Neural cell (in vitro differentiated cells): ENCODE results near the gene IDH3G. TPM values are rescaled to one million over a fixed set of nuclear protein-coding genes. Genes with fewer than 3 reads are reported as not detected.

Experiments
- H2AFZ ChIP-seq: fragments of 200-600, 300-800 bp; sonication (generic), shearing (Covaris generic); 2 replicates; pipeline ENCODE4 v1.6.0; 2014; ENCODE audit warnings: low read depth, mild to moderate bottlenecking, antibody characterized with exemption, low read length, moderate library complexity
- H3F3A ChIP-seq: fragments of 200-600 bp; shearing (Covaris generic); 2 replicates; pipeline ENCODE4 v1.6.1; 2016; ENCODE audit warnings: mild to moderate bottlenecking, moderate library complexity, mixed read lengths, antibody characterized with exemption, low read length; ENCODE audit not compliant: insufficient read depth, poor library complexity, severe bottlenecking
- H3K27ac ChIP-seq: fragments of 200-600, 300-800 bp; sonication (generic), shearing (Covaris generic); 2 replicates; pipeline ENCODE4 v1.5.1; 2014; ENCODE audit warnings: mild to moderate bottlenecking, low read length, moderate library complexity
- H3K27me3 ChIP-seq: fragments of 300-800, 200-600 bp; sonication (generic), shearing (Covaris generic); 2 replicates; pipeline ENCODE4 v1.6.0; 2014; ENCODE audit warnings: mild to moderate bottlenecking, low read depth, low read length, moderate library complexity; ENCODE audit not compliant: insufficient read depth
- H3K36me3 ChIP-seq: fragments of 300-800, 200-600 bp; sonication (generic), shearing (Covaris generic); 2 replicates; pipeline ENCODE4 v1.5.1; 2014; ENCODE audit warnings: mild to moderate bottlenecking, antibody characterized with exemption, low read length, moderate library complexity; ENCODE audit not compliant: insufficient read depth
- H3K4me2 ChIP-seq: fragments of 300-800, 200-600 bp; sonication (generic), shearing (Covaris generic); 2 replicates; pipeline ENCODE4 v1.6.0; 2014; ENCODE audit warnings: mild to moderate bottlenecking, low read length
- H3K4me3 ChIP-seq: fragments of 300-800, 200-600 bp; sonication (generic), shearing (Covaris generic); 2 replicates; pipeline ENCODE4 v1.5.1; 2014; ENCODE audit warnings: mild to moderate bottlenecking, low read length, moderate library complexity
- H3K79me2 ChIP-seq: fragments of 200-600 bp; shearing (Covaris generic); replicated peaks from 2 replicates; pipeline ENCODE4 v1.6.0; 2014; ENCODE audit warnings: mild to moderate bottlenecking, low read length, moderate library complexity; ENCODE audit not compliant: insufficient read depth
- H3K9ac ChIP-seq: fragments of 300-800, 200-600 bp; sonication (generic), shearing (Covaris generic); 2 replicates; pipeline ENCODE4 v1.6.1; 2016; ENCODE audit warnings: mild to moderate bottlenecking, low read length, mixed read lengths
- H3K9me2 ChIP-seq: fragments of 200-600 bp; shearing (Covaris generic); 2 replicates; pipeline ENCODE4 v1.6.1; 2016; ENCODE audit warnings: mild to moderate bottlenecking, low read length, mixed read lengths; ENCODE audit not compliant: insufficient read depth
- H3K9me3 ChIP-seq: fragments of 200-600, 300-800 bp; sonication (generic), shearing (Covaris generic); 2 replicates; pipeline ENCODE4 v1.6.1; 2016; ENCODE audit warnings: mild to moderate bottlenecking, mixed run types, low read length, moderate library complexity, mixed read lengths
- H4K20me1 ChIP-seq: fragments of 200-600 bp; shearing (Covaris generic); 2 replicates; pipeline ENCODE4 v1.6.1; 2016; ENCODE audit warnings: mild to moderate bottlenecking, mixed run types; ENCODE audit not compliant: insufficient read depth
- EP300 ChIP-seq: fragments of 450-650 bp; conservative IDR thresholded peaks from 2 replicates; pipeline ENCODE4 v1.6.1; 2014; ENCODE audit warnings: antibody characterized with exemption, mild to moderate bottlenecking, moderate library complexity; ENCODE audit not compliant: poor library complexity, severe bottlenecking
- EZH2 ChIP-seq: fragments of 200-600, 300-800 bp; shearing (Covaris generic), sonication (generic); IDR thresholded peaks from 2 replicates; pipeline ENCODE4 v1.6.1; 2014; ENCODE audit warnings: antibody characterized with exemption, low read length, borderline replicate concordance, mild to moderate bottlenecking; ENCODE audit not compliant: insufficient read depth, poor library complexity, severe bottlenecking
- MXI1 ChIP-seq: fragments of 450-650 bp; conservative IDR thresholded peaks from 2 replicates; pipeline ENCODE4 v1.6.1; 2014; ENCODE audit warnings: antibody characterized with exemption, mild to moderate bottlenecking; ENCODE audit not compliant: poor library complexity, severe bottlenecking
- POLR2AphosphoS5 ChIP-seq: IDR thresholded peaks from 2 replicates; pipeline ENCODE4 v1.6.1; 2012
- RAD21 ChIP-seq: fragments of 450-650 bp; conservative IDR thresholded peaks from 2 replicates; pipeline ENCODE4 v1.6.1; 2014; ENCODE audit warnings: antibody characterized with exemption, mild to moderate bottlenecking, moderate library complexity
- SMC3 ChIP-seq: fragments of 450-650 bp; conservative IDR thresholded peaks from 2 replicates; pipeline ENCODE4 v1.6.1; 2014; ENCODE audit warnings: antibody characterized with exemption, mild to moderate bottlenecking, moderate library complexity; ENCODE audit not compliant: poor library complexity
- TAF1 ChIP-seq: IDR thresholded peaks from 2 replicates; pipeline ENCODE4 v1.6.1; 2012; ENCODE audit warnings: low read depth
- polyA minus RNA-seq: library from RNA; depleted of rRNA, polyadenylated mRNA; stranded (reverse); fragments of >200 nt; gene quantifications from 2 replicates; pipeline ENCODE4 v1.2.3, GENCODE V29; 2014
- polyA plus RNA-seq: library from polyadenylated mRNA; depleted of rRNA; stranded (reverse); fragments of >200 nt; gene quantifications from 2 replicates; pipeline ENCODE4 v1.2.3, GENCODE V29; 2014
- TF ChIP-seq, protein P1 (sequence below): IDR thresholded peaks from 2 replicates; pipeline ENCODE4 v1.6.1; 2012; ENCODE audit warnings: borderline replicate concordance
- TF ChIP-seq, protein P2 (sequence below): fragments of 450-650 bp; IDR thresholded peaks from 2 replicates; pipeline ENCODE4 v1.5.1; 2014; ENCODE audit warnings: antibody characterized with exemption, mild to moderate bottlenecking, moderate library complexity; ENCODE audit not compliant: poor library complexity, severe bottlenecking

The IDH3G gene
- 64.7 and 72.7 TPM in 2 replicates for polyA plus RNA-seq
- polyA minus RNA-seq: 45.1 and 49.7 TPM in 2 replicates

DNA sequence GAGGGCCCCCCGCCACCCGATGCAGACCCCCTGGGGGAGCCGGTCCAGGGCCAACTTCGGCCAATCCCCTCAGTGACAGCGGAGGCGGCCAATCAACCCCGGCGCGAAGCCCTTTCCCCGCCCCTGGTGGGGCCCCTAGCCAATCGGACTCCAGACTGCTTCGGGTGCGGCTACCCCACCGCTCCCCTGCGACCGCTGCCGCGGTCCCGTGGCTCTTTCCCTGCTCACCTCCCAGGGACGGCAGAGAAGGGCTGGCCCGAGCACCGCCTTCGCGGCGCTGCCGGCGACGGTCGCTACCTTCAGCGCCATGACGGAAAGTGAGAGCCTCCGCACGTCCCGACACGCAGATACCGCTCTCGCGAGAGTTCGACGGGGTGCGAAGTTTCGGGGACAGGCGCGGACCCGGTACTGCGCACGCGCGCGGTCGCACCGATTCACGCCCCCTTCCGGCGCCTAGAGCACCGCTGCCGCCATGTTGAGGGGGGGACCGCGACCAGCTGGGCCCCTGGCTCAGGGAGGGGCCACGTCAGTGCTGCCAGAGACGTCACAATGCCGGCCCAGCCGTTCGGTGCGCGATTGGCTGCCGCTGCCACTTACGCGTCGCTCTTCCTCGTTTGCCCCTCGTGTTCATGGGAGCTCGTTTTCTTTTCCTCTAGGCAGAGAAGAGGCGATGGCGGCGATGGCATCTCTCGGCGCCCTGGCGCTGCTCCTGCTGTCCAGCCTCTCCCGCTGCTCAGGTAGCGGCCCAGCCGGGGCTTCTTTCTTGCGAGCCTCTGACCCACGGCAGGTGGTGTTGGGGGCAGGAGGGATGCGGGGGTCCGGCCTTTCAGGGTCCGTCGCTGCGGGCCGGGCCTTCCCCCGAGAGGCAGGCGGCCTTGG, at the start of gene IDH3G, which contains the start of gene SSR4:
Gene IDH3G, minus strand, starts transcription at position 358 of the 879 bp plus-strand sequence. Its CDS starts 49 bp downstream, at position 309.
Gene SSR4, plus strand, starts transcription at position 651 of the 879 bp plus-strand sequence. Its CDS starts 20 bp downstream, at position 671.
- H3K36me3 ChIP-seq: no peaks in the 10 kb centered on the region
- TF ChIP-seq, protein P1, sequence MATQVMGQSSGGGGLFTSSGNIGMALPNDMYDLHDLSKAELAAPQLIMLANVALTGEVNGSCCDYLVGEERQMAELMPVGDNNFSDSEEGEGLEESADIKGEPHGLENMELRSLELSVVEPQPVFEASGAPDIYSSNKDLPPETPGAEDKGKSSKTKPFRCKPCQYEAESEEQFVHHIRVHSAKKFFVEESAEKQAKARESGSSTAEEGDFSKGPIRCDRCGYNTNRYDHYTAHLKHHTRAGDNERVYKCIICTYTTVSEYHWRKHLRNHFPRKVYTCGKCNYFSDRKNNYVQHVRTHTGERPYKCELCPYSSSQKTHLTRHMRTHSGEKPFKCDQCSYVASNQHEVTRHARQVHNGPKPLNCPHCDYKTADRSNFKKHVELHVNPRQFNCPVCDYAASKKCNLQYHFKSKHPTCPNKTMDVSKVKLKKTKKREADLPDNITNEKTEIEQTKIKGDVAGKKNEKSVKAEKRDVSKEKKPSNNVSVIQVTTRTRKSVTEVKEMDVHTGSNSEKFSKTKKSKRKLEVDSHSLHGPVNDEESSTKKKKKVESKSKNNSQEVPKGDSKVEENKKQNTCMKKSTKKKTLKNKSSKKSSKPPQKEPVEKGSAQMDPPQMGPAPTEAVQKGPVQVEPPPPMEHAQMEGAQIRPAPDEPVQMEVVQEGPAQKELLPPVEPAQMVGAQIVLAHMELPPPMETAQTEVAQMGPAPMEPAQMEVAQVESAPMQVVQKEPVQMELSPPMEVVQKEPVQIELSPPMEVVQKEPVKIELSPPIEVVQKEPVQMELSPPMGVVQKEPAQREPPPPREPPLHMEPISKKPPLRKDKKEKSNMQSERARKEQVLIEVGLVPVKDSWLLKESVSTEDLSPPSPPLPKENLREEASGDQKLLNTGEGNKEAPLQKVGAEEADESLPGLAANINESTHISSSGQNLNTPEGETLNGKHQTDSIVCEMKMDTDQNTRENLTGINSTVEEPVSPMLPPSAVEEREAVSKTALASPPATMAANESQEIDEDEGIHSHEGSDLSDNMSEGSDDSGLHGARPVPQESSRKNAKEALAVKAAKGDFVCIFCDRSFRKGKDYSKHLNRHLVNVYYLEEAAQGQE: peak; percentile 65
- TF ChIP-seq, protein P2, sequence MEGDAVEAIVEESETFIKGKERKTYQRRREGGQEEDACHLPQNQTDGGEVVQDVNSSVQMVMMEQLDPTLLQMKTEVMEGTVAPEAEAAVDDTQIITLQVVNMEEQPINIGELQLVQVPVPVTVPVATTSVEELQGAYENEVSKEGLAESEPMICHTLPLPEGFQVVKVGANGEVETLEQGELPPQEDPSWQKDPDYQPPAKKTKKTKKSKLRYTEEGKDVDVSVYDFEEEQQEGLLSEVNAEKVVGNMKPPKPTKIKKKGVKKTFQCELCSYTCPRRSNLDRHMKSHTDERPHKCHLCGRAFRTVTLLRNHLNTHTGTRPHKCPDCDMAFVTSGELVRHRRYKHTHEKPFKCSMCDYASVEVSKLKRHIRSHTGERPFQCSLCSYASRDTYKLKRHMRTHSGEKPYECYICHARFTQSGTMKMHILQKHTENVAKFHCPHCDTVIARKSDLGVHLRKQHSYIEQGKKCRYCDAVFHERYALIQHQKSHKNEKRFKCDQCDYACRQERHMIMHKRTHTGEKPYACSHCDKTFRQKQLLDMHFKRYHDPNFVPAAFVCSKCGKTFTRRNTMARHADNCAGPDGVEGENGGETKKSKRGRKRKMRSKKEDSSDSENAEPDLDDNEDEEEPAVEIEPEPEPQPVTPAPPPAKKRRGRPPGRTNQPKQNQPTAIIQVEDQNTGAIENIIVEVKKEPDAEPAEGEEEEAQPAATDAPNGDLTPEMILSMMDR: peak; percentile 70
- TF ChIP-seq EZH2 (no peak), SMC3 (peak; percentile 61), POLR2AphosphoS5 (peak; percentile 84), MXI1 (peak; percentile 76), TAF1 (peak; percentile 83), RAD21 (peak; percentile 52), EP300 (peak; percentile 56)
- peaks cover 37% of the 10 kb centered on the region for H3K79me2 ChIP-seq

DNA sequence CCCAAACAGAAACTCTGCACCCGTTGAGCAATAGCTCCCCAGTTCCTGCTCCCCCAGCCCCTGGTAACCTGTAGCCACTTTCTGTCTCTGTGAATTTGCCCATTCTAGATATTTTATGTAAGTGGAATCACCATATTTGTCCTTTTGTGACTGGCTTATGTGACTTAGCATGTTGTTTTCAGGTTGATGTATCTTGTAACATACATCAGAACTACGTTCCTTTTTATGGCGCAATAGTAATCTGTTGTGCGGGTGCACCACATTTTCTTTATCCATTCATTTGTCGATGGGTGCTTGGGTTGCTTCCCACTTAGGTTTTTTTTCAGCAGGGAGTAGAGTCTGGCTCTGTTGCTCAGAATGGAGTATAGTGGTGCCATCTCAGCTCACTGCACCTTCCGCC, 42.7 kb upstream of the IDH3G start:
- Histone ChIP-seq H3K27me3 (no peaks in the 10 kb centered on the region), H2AFZ (no peak overlapping the region), H3K9me3 (no peaks in the 10 kb centered on the region), H3K36me3 (no peaks in the 10 kb centered on the region), H3K79me2 (no peaks in the 10 kb centered on the region), H3K4me2 (no peak overlapping the region), H3K4me3 (no peak overlapping the region), H3K27ac (no peak overlapping the region), H3K9ac (no peak overlapping the region), H3K9me2 (no peaks in the 10 kb centered on the region), H3F3A (no peaks in the 10 kb centered on the region), H4K20me1 (no peaks in the 10 kb centered on the region)
- TF ChIP-seq POLR2AphosphoS5 (no peak), MXI1 (no peak), TAF1 (no peak), EZH2 (no peak)
- TF ChIP-seq, protein P2: no peak
- TF ChIP-seq, protein P1: no peak

More for the DNA sequence above, at the start of gene IDH3G, which contains the start of gene SSR4:
- H3K27me3 ChIP-seq: no peaks in the 10 kb centered on the region
- H2AFZ ChIP-seq: peak within 1 kb of the TSS; percentile 21
- no peaks in the 10 kb centered on the region for H3K9me2 ChIP-seq
- peak within 1 kb of the TSS; percentile 95 for H3K9ac ChIP-seq
- H3F3A ChIP-seq: no peaks in the 10 kb centered on the region
- H3K27ac ChIP-seq: peak within 1 kb of the TSS; percentile 95
- H4K20me1 ChIP-seq: no peaks in the 10 kb centered on the region
- H3K9me3 ChIP-seq: no peaks in the 10 kb centered on the region
- peak within 1 kb of the TSS; percentile 83 for H3K4me3 ChIP-seq
- peak within 1 kb of the TSS; percentile 62 for H3K4me2 ChIP-seq
